HG02938 (cell line): ENCODE results near the gene ANKRD6.
A peak's percentile ranks its signal among the peaks of the same experiment; 100 is the strongest.

Source experiments
- ATAC-seq: cut with Tn5 transposase; IDR thresholded peaks from one replicate; pipeline ENCODE4 v1.9.1; 2021; ENCODE audit warnings: mild to moderate bottlenecking, moderate library complexity; ENCODE audit not compliant: unreplicated experiment

Gene ANKRD6

GRCh38 chr6:89412071-89413005, 20.6 kb upstream of the ANKRD6 start, which contains the start of gene RRAGD:
Gene RRAGD (minus strand): TSS chr6:89412273. CDS start chr6:89411993, 280 bp downstream.
- peak; percentile 63 for ATAC-seq

GRCh38 chr6:89413006-89413400, 19.9 kb upstream of the ANKRD6 start:
- ATAC-seq, result no peak

- no peak for ATAC-seq
Observed at GRCh38 chr6:89414215-89414614, 18.7 kb upstream of the ANKRD6 start.

- ATAC-seq, result no peak
Observed at GRCh38 chr6:89415185-89415584, 17.8 kb upstream of the ANKRD6 start.

- ATAC-seq, result no peak
Observed at GRCh38 chr6:89416796-89417195, 16.2 kb upstream of the ANKRD6 start.

GRCh38 chr6:89430201-89430962, 2.6 kb upstream of the ANKRD6 start:
- ATAC-seq, result no peak

- ATAC-seq, result peak; percentile 46
Observed at GRCh38 chr6:89433252-89434149, 549 bp downstream of the ANKRD6 start.

GRCh38 chr6:89434150-89434499, 1.2 kb downstream of the ANKRD6 start:
- no peak for ATAC-seq

GRCh38 chr6:89434954-89435353, 2.0 kb downstream of the ANKRD6 start:
- ATAC-seq, result no peak

- no peak for ATAC-seq
Observed at GRCh38 chr6:89436226-89436625, 3.3 kb downstream of the ANKRD6 start.

GRCh38 chr6:89438248-89438647, 5.3 kb downstream of the ANKRD6 start:
- no peak for ATAC-seq

- no peak for ATAC-seq
Observed at GRCh38 chr6:89439014-89439413, 6.1 kb downstream of the ANKRD6 start.

GRCh38 chr6:89440200-89440599, 7.2 kb downstream of the ANKRD6 start:
- ATAC-seq, result no peak

- ATAC-seq, result no peak
Observed at GRCh38 chr6:89443658-89444057, 10.7 kb downstream of the ANKRD6 start.

- ATAC-seq, result no peak
Observed at GRCh38 chr6:89449193-89449592, 16.2 kb downstream of the ANKRD6 start.

GRCh38 chr6:89452281-89452680, 19.3 kb downstream of the ANKRD6 start:
- no peak for ATAC-seq

- ATAC-seq, result no peak
Observed at GRCh38 chr6:89454300-89454699, 21.3 kb downstream of the ANKRD6 start.

- ATAC-seq, result no peak
Observed at GRCh38 chr6:89458704-89459103, 25.8 kb downstream of the ANKRD6 start.

- no peak for ATAC-seq
Observed at GRCh38 chr6:89459501-89459900, 26.5 kb downstream of the ANKRD6 start.

GRCh38 chr6:89460713-89461112, 27.8 kb downstream of the ANKRD6 start:
- no peak for ATAC-seq

- no peak for ATAC-seq
Observed at GRCh38 chr6:89462503-89462902, 29.6 kb downstream of the ANKRD6 start.
